Measurements from ENCODE around the gene NT5C3B.

- TF ChIP-seq TAF1 (IDR thresholded peaks at IDR 0.05; ENCODE audit: borderline replicate concordance, low read depth, low read length) (no peak), POLR2A (IDR thresholded peaks at IDR 0.05; ENCODE audit: low read depth, low read length) (no peak)
Observed at GRCh38 chr17:41863074-41863848, 27.2 kb upstream of the NT5C3B start.
